Subcutaneous abdominal adipose tissue (tissue), 5 donors: ENCODE data around the gene ALDH7A1.

Experiments used
- H3K27ac ChIP-seq: one replicate; pipeline ENCODE4 v1.7.0; 2013; ENCODE audit warnings: low read depth, mild to moderate bottlenecking, inconsistent platforms, low read length, moderate library complexity
- H3K27me3 ChIP-seq, 5 donors: one replicate each; pipeline ENCODE4 v1.7.0; 2013; ENCODE audit warnings: low read length in 5 of 5, inconsistent platforms in 1 of 5; ENCODE audit not compliant: control insufficient read depth in 5 of 5, insufficient read depth in 4 of 5
- H3K36me3 ChIP-seq, 5 donors: one replicate each; pipeline ENCODE4 v1.7.0; 2013; ENCODE audit warnings: low read length in 5 of 5; ENCODE audit not compliant: control insufficient read depth in 5 of 5, insufficient read depth in 5 of 5
- H3K4me1 ChIP-seq, 5 donors: one replicate each; pipeline ENCODE4 v1.7.0; 2013; ENCODE audit warnings: low read length in 5 of 5, mild to moderate bottlenecking in 3 of 5, moderate library complexity in 1 of 5; ENCODE audit not compliant: control insufficient read depth in 5 of 5, insufficient read depth in 5 of 5
- H3K4me3 ChIP-seq, 5 donors: one replicate each; pipeline ENCODE4 v1.7.0; 2013; ENCODE audit warnings: low read length in 5 of 5, low read depth in 1 of 5
- H3K9ac ChIP-seq, 5 donors: one replicate each; pipeline ENCODE4 v1.7.0; 2013; ENCODE audit warnings: low read length in 5 of 5, mild to moderate bottlenecking in 4 of 5, moderate library complexity in 3 of 5
- H3K9me3 ChIP-seq, 5 donors: one replicate each; pipeline ENCODE4 v1.7.0; 2013; ENCODE audit warnings: low read length in 5 of 5; ENCODE audit not compliant: control insufficient read depth in 5 of 5
- donor health status: healthy.
- donor health status: healthy.
- donor health status: healthy.
- donor health status: healthy.
- donor health status: healthy.

Gene ALDH7A1

DNA sequence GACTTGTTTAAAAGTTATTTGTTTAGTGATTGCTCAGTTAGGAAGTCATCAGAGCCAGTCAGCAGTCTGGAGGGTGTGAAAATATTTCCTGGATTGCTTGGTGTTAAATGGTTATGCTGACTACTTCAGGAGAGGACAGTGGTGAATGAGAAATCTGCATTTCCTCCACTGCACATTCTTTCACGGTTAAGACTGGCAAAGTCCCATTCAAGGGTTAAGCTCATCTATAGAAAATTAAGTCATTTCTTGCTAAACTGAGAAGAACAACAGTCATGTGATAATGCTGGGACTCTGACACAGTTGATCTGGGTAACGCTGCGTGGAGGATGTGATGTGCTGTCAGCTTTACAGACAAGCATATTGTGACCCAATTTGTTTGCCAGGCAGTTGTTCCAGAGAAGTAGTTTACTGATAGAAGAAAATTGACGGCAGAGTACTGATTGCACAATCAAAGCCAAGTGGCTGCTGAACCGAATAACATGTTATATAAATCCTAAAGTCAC is 91.4 kb downstream of the ALDH7A1 start:
- no peak overlapping the region for H3K4me3 ChIP-seq
- H3K4me1 ChIP-seq, result peaks cover 4 to 15% (median 8%) of the 10 kb centered on the region in 5 donors
- no peaks in the 10 kb centered on the region for H3K27me3 ChIP-seq
- H3K27ac ChIP-seq, result no peak overlapping the region
- no peak overlapping the region for H3K9ac ChIP-seq
- no peaks in the 10 kb centered on the region for H3K36me3 ChIP-seq
- no peaks in the 10 kb centered on the region for H3K9me3 ChIP-seq

DNA sequence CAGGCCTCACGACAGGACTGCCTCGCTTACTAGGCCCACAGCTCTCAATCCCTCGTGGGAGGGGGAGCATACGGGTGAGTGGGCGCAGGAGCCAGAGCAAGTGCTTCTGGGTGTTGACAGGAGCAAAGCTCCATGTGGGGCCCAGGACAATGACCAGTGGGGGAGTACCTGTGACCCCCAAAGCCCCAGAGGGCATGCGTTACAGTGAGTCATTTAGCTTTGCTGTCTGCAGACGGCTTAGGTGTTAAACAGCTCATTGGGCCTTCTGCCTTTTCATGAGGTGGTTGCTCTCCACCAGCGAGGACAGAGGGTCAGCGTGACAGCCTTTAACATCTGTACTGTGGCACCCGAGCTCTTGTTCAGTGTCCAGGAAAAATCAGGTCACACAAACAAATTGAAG is 93.6 kb downstream of the ALDH7A1 start:
- Histone ChIP-seq H3K27me3 (no peaks in the 10 kb centered on the region), H3K27ac (no peak overlapping the region), H3K9ac (no peak overlapping the region), H3K36me3 (no peaks in the 10 kb centered on the region), H3K4me3 (no peak overlapping the region), H3K9me3 (no peaks in the 10 kb centered on the region), H3K4me1 (peaks cover 0 to 13% (median 8%) of the 10 kb centered on the region in 5 donors)

DNA sequence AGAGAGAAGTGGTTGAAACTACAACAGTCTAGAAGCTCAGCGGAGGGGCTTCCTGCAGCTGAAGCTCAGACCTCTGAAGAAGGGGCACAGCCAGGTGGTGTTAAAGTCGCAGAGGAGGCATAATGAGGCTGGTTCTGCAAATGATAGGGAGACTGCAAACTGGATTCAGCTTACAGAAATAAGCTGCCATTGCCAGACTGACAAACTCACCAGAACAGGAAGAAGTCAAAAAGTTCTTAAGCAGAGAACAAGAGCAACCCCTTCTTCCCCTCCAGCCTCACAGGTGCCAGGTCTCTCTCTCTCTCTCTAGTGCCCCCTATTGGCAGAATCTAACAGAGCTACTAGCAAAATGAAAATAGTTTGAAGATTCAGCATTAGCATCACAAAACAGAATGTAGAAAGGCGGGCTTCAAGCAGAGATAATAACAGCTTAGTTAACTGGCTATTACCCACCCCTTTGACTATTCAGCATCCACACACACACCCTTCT is 95.1 kb downstream of the ALDH7A1 start:
- Histone ChIP-seq H3K9ac (no peak overlapping the region), H3K4me1 (peaks cover 0 to 13% (median 8%) of the 10 kb centered on the region in 5 donors), H3K27me3 (no peaks in the 10 kb centered on the region), H3K36me3 (no peaks in the 10 kb centered on the region), H3K27ac (no peak overlapping the region), H3K9me3 (no peaks in the 10 kb centered on the region), H3K4me3 (no peak overlapping the region)

DNA sequence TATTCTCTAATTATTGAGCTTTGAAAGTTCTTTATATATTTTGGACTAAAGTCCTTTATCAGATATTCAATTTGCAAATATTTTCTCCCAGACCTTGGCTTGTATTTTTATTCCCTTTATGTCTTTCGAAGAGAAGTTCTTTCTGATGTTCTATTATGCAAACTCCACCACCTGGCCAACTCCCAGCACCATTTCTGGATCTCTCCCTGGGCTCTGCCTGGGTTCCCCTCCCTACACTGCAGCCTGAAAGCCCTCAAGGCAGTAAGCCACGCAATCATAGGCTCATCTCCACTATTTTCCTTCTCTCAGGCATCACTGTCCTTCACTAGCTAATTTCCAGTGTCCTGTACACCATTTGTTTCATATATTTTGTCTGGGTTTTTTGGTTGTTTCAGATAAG is 95.7 kb downstream of the ALDH7A1 start:
- H3K36me3 ChIP-seq, result no peaks in the 10 kb centered on the region
- H3K4me3 ChIP-seq, result no peak overlapping the region
- H3K4me1 ChIP-seq, result peaks cover 0 to 11% (median 8%) of the 10 kb centered on the region in 5 donors
- H3K9me3 ChIP-seq, result no peaks in the 10 kb centered on the region
- no peaks in the 10 kb centered on the region for H3K27me3 ChIP-seq
- no peak overlapping the region for H3K27ac ChIP-seq
- H3K9ac ChIP-seq, result no peak overlapping the region

DNA sequence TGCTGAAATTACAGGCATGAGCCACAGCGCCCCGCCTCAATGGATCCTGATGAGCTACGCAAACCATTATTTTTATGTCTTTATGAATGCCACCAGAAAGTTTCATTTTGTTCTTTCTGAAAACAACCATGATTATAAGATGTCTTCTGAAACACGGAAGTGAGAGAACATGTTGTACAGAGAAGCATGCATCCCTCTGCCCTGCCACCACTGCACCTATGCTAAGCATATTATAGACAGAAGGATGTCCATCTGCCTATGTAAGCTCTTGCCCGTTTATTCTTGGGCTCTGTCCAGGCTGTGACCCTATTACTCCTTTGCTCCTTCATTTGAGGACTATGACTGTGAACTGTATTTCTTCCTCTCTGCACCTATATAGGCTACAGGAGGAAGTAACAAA is 97.5 kb downstream of the ALDH7A1 start:
- Histone ChIP-seq H3K27me3 (no peaks in the 10 kb centered on the region), H3K4me3 (no peak overlapping the region), H3K27ac (no peak overlapping the region), H3K9ac (no peak overlapping the region), H3K4me1 (peaks cover 0 to 3% (median 0%) of the 10 kb centered on the region in 5 donors), H3K36me3 (peaks cover 0 to 9% (median 5%) of the 10 kb centered on the region in 5 donors), H3K9me3 (no peaks in the 10 kb centered on the region)

DNA sequence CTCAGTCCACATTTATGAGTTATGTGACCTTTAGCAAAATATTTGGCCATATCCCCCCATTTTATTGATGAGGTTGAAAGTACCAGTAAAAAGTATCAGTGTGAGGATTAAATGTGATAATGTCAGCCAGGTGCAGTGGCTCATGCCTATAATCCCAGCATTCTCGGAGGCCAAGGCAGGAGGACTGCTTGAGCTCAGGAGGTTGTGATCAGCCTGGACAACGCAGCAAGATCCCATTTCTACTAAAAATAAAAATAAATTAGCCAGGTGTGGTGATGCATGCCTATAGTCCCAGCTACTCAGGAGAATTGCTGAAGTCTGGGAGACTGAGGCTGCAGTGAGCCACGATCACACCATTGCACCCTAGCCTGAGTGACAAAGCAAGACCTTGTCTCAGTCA is 100.6 kb downstream of the ALDH7A1 start:
- Histone ChIP-seq H3K36me3 (peaks cover 0 to 20% (median 10%) of the 10 kb centered on the region in 5 donors), H3K4me3 (no peak overlapping the region), H3K9me3 (no peaks in the 10 kb centered on the region), H3K4me1 (peaks cover 0 to 5% (median 0%) of the 10 kb centered on the region in 5 donors), H3K27ac (no peak overlapping the region), H3K9ac (no peak overlapping the region), H3K27me3 (no peaks in the 10 kb centered on the region)

DNA sequence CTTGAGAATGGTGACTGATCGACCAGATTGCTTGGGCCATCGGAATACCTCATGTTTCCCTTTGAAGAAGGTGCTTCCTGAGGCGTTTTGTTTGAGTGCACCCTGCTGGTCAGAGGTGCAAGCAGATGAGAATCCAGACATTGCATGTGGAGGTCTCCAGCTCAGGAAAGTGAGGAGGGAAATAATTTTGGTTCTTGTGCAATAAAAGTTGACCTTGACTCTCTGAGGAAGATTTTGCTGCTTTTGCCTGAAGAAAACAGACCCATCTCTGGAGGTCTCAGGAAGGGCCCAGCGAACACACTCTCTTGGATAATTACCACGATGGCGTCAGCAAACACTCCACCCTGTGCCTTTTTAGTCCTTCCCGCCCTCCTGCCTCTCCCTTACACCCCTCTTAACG is 102.1 kb downstream of the ALDH7A1 start:
- no peak overlapping the region for H3K4me3 ChIP-seq
- H3K36me3 ChIP-seq, result peaks cover 0 to 30% (median 22%) of the 10 kb centered on the region in 5 donors
- no peak overlapping the region for H3K9ac ChIP-seq
- H3K27ac ChIP-seq, result no peak overlapping the region
- peaks cover 0 to 8% (median 0%) of the 10 kb centered on the region in 5 donors for H3K4me1 ChIP-seq
- H3K27me3 ChIP-seq, result no peaks in the 10 kb centered on the region
- no peaks in the 10 kb centered on the region for H3K9me3 ChIP-seq

DNA sequence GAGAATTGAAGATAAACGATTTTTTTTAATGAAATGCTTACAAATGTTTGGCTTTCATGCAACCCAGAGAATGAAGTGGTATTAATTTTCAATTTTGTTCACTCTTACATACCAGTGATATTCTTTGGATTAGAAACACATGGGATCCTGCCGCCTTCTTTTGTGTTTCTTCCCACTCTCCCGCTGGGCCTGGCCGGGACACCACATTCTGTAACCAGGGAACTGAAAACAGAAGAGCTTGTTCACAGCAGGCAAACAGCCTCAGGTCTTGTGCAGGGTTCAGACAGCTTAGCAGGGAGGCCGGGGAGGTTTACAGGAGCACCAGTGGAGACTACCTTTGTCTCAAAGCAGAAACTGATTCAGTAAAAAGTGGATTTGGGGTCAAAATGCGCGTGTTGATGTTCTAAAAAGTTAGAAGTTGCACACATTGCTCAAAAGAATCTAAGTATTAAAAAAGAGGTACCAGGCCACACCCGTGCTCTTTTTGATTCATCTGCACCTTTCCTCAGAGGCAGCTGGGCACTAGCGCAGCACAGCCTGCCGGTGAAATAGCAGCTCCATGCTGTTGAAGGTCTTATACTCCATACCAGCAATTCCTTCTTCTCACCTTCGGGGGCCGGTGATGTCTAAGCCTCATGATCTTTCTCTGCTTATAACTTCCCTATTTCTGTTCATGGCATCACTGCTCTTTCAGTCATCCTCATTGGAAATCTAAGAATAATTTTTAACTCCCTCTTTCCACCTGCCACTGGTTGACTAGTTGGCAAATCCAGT is 104.7 kb downstream of the ALDH7A1 start:
- H3K4me3 ChIP-seq, result no peak overlapping the region
- no peaks in the 10 kb centered on the region for H3K27me3 ChIP-seq
- no peak overlapping the region for H3K27ac ChIP-seq
- no peak overlapping the region for H3K9ac ChIP-seq
- H3K4me1 ChIP-seq, result peaks cover 0 to 8% (median 0%) of the 10 kb centered on the region in 5 donors
- H3K36me3 ChIP-seq, result peaks cover 20 to 52% (median 39%) of the 10 kb centered on the region in 5 donors
- H3K9me3 ChIP-seq, result no peaks in the 10 kb centered on the region

DNA sequence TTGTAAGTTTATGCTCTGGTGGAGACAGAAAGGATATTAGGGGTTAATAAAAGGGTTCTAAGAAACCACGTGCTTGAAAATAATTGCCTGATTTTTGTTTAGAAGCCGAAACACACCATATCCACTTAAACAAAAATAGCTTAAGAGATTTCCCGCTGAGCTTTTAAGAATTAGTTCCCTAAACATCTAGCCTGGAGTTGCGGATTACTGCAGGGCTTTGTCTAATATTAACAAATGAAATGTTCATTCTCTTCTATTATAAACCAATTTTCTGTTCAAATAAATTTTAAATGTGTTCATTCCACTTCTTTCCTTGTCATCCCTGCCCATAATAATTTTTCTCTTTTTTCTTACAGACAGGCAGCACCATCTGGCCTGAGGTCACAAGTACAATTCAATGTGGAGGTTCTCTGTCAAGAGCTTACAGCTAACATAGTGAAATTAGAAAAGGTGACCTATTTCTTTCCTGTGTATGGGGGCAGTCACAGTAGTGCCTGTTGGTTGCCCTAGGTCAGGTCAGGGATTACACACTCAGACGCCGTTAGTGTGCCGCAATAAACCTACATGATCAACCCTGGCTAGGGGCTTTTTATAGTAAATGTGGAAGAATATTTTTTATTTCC is 106.5 kb downstream of the ALDH7A1 start:
- peaks cover 21 to 60% (median 52%) of the 10 kb centered on the region in 5 donors for H3K36me3 ChIP-seq
- H3K4me1 ChIP-seq, result peaks cover 0 to 8% (median 0%) of the 10 kb centered on the region in 5 donors
- no peak overlapping the region for H3K4me3 ChIP-seq
- no peaks in the 10 kb centered on the region for H3K27me3 ChIP-seq
- H3K9ac ChIP-seq, result no peak overlapping the region
- H3K9me3 ChIP-seq, result no peaks in the 10 kb centered on the region
- H3K27ac ChIP-seq, result no peak overlapping the region

DNA sequence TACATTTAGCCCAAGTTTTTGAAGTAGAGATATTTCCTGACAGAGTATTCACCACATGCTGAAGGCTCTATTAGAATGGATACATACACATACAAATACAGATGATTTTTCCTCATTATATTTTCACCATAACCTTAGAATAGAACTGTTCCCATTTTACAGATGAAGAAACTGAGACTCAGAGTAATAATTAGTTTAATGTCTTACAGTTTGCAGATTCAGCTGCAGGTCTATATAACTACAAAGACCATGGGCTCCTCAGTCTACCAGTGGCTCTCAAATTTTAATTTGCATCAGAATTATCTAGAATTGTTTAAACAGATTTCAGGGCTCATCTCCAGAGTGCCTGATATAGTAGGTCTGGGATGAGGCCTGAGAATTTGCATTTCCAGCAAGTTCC is 107.4 kb downstream of the ALDH7A1 start:
- H3K36me3 ChIP-seq, result peaks cover 23 to 53% (median 47%) of the 10 kb centered on the region in 5 donors
- no peak overlapping the region for H3K4me3 ChIP-seq
- H3K27me3 ChIP-seq, result no peaks in the 10 kb centered on the region
- H3K27ac ChIP-seq, result no peak overlapping the region
- H3K4me1 ChIP-seq, result peaks cover 0 to 8% (median 3%) of the 10 kb centered on the region in 5 donors
- H3K9ac ChIP-seq, result no peak overlapping the region
- no peaks in the 10 kb centered on the region for H3K9me3 ChIP-seq
